Loucy (cell line): ENCODE data around the gene CD276.

Source experiments
- H2AFZ ChIP-seq: fragments of 200-600 bp; sonication (generic); 2 replicates; pipeline ENCODE4 v1.6.0; 2016; ENCODE audit warnings: antibody characterized with exemption, mild to moderate bottlenecking, low read length, moderate library complexity
- H3F3A ChIP-seq: fragments of 200-600 bp; 2 replicates; pipeline ENCODE4 v1.6.0; 2016; ENCODE audit warnings: antibody characterized with exemption, low read depth, mild to moderate bottlenecking
- H3K27me3 ChIP-seq: fragments of 200-600 bp; sonication (generic); 2 replicates; pipeline ENCODE4 v1.6.1; 2014; ENCODE audit warnings: low read length, mild to moderate bottlenecking; ENCODE audit not compliant: insufficient read depth, poor library complexity, severe bottlenecking
- H3K36me3 ChIP-seq: fragments of 200-600 bp; sonication (generic); 2 replicates; pipeline ENCODE4 v1.6.1; 2016; ENCODE audit warnings: low read length; ENCODE audit not compliant: insufficient read depth
- H3K4me1 ChIP-seq: fragments of 200-600 bp; sonication (generic); 2 replicates; pipeline ENCODE4 v1.5.1; 2014; ENCODE audit warnings: low read length, mild to moderate bottlenecking; ENCODE audit not compliant: insufficient read depth, poor library complexity, severe bottlenecking
- H3K4me2 ChIP-seq: fragments of 200-600 bp; sonication (generic); 2 replicates; pipeline ENCODE4 v1.6.0; 2014; ENCODE audit warnings: antibody characterized with exemption, low read length, low read depth, mild to moderate bottlenecking; ENCODE audit not compliant: poor library complexity, severe bottlenecking
- H3K4me3 ChIP-seq: fragments of 200-600 bp; sonication (generic); 2 replicates; pipeline ENCODE4 v1.5.1; 2014; ENCODE audit warnings: low read length, mild to moderate bottlenecking, mixed read lengths; ENCODE audit not compliant: poor library complexity, severe bottlenecking
- H3K79me2 ChIP-seq: fragments of 200-600 bp; sonication (generic); 2 replicates; pipeline ENCODE4 v1.6.1; 2014; ENCODE audit warnings: low read length; ENCODE audit not compliant: insufficient read depth
- H3K9ac ChIP-seq: fragments of 200-600 bp; sonication (generic); 2 replicates; pipeline ENCODE4 v1.6.0; 2014; ENCODE audit warnings: mild to moderate bottlenecking, low read depth, low read length, moderate library complexity; ENCODE audit not compliant: poor library complexity, severe bottlenecking
- H3K9me2 ChIP-seq: fragments of 200-600 bp; sonication (generic); replicated peaks from 2 replicates; pipeline ENCODE4 v1.6.1; 2016; ENCODE audit warnings: low read depth, low read length, mixed read lengths
- H3K9me3 ChIP-seq: fragments of 200-600 bp; sonication (generic); 2 replicates; pipeline ENCODE4 v1.6.1; 2014; ENCODE audit warnings: mild to moderate bottlenecking, antibody characterized with exemption, low read length, low read depth; ENCODE audit not compliant: insufficient read depth
- H4K20me1 ChIP-seq: fragments of 200-600 bp; sonication (generic); 2 replicates; pipeline ENCODE4 v1.6.0; 2014; ENCODE audit warnings: antibody characterized with exemption, low read length, mild to moderate bottlenecking; ENCODE audit not compliant: insufficient read depth, poor library complexity, severe bottlenecking
- CTCF ChIP-seq: fragments of 200-600 bp; sonication (generic); conservative IDR thresholded peaks from 2 replicates; pipeline ENCODE4 v1.5.1; 2014; ENCODE audit warnings: mild to moderate bottlenecking, antibody characterized with exemption, low read length
- EZH2phosphoT487 ChIP-seq: fragments of 200-600 bp; IDR thresholded peaks from 2 replicates; pipeline ENCODE4 v1.6.1; 2018; ENCODE audit warnings: antibody characterized with exemption, mild to moderate bottlenecking, moderate library complexity, borderline replicate concordance

CD276 gene

GRCh38 chr15:73709686-73710085, 25.5 kb downstream of the CD276 start:
- Histone ChIP-seq H3K9me3 (no peaks in the 10 kb centered on the region), H2AFZ (no peak overlapping the region), H3K4me2 (no peak overlapping the region), H3K9ac (no peak overlapping the region), H3K79me2 (no peaks in the 10 kb centered on the region), H3K4me1 (no peaks in the 10 kb centered on the region), H3K9me2 (no peaks in the 10 kb centered on the region), H3K36me3 (no peaks in the 10 kb centered on the region), H3K27me3 (no peaks in the 10 kb centered on the region), H4K20me1 (no peaks in the 10 kb centered on the region), H3F3A (no peaks in the 10 kb centered on the region), H3K4me3 (no peak overlapping the region)
- no peak for TF ChIP-seq CTCF
- no peak for TF ChIP-seq EZH2phosphoT487

- TF ChIP-seq EZH2phosphoT487 (no peak), CTCF (no peak)
- Histone ChIP-seq H3K4me3 (no peak overlapping the region), H3K36me3 (no peaks in the 10 kb centered on the region), H3K9me3 (no peaks in the 10 kb centered on the region), H3K27me3 (no peaks in the 10 kb centered on the region), H3K4me2 (no peak overlapping the region), H3K79me2 (no peaks in the 10 kb centered on the region), H3F3A (no peaks in the 10 kb centered on the region), H3K4me1 (no peaks in the 10 kb centered on the region), H2AFZ (no peak overlapping the region), H3K9ac (no peak overlapping the region), H3K9me2 (no peaks in the 10 kb centered on the region), H4K20me1 (no peaks in the 10 kb centered on the region)
These were observed 26.1 kb downstream of the CD276 start for GRCh38 chr15:73710321-73710720.

GRCh38 chr15:73711526-73711925, 27.3 kb downstream of the CD276 start:
- TF ChIP-seq EZH2phosphoT487, result no peak
- no peak overlapping the region for H3K4me2 ChIP-seq
- H2AFZ ChIP-seq, result no peak overlapping the region
- H3K79me2 ChIP-seq, result no peaks in the 10 kb centered on the region
- H3K9me3 ChIP-seq, result no peaks in the 10 kb centered on the region
- no peaks in the 10 kb centered on the region for H3K4me1 ChIP-seq
- no peak overlapping the region for H3K9ac ChIP-seq
- no peaks in the 10 kb centered on the region for H3F3A ChIP-seq
- H3K36me3 ChIP-seq, result no peaks in the 10 kb centered on the region
- no peaks in the 10 kb centered on the region for H3K27me3 ChIP-seq
- no peaks in the 10 kb centered on the region for H4K20me1 ChIP-seq
- H3K9me2 ChIP-seq, result no peaks in the 10 kb centered on the region
- no peak overlapping the region for H3K4me3 ChIP-seq

- Histone ChIP-seq H3K4me1 (no peaks in the 10 kb centered on the region), H3K9me3 (no peaks in the 10 kb centered on the region), H3K4me3 (no peak overlapping the region), H3K36me3 (no peaks in the 10 kb centered on the region), H3F3A (no peaks in the 10 kb centered on the region), H3K79me2 (no peaks in the 10 kb centered on the region), H2AFZ (no peak overlapping the region), H3K9ac (no peak overlapping the region), H3K9me2 (no peaks in the 10 kb centered on the region), H3K27me3 (no peaks in the 10 kb centered on the region), H3K4me2 (no peak overlapping the region), H4K20me1 (no peaks in the 10 kb centered on the region)
- no peak for TF ChIP-seq EZH2phosphoT487
- TF ChIP-seq CTCF, result no peak
These were observed 27.9 kb downstream of the CD276 start for GRCh38 chr15:73712107-73712506.
